GM18508 (cell line): ENCODE results near the gene DCC.
"Not testable (repeated sequence)": the region's sequence is repeated elsewhere in the genome, so short reads cannot be mapped to it uniquely, and the experiment has no call there.

Source experiments
- ATAC-seq: cut with Tn5 transposase; IDR thresholded peaks from one replicate; pipeline ENCODE4 v1.9.1; 2021; ENCODE audit warnings: moderate number of reproducible peaks; ENCODE audit not compliant: insufficient read depth, unreplicated experiment

DCC gene

GRCh38 chr18:52344881-52345280, 4.9 kb downstream of the DCC start:
- ATAC-seq: no peak

GRCh38 chr18:52345428-52345827, 5.4 kb downstream of the DCC start:
- no peak for ATAC-seq

- no peak for ATAC-seq
Measured at GRCh38 chr18:52348209-52348608, 8.2 kb downstream of the DCC start.

GRCh38 chr18:52349498-52349897, 9.5 kb downstream of the DCC start:
- no peak for ATAC-seq

GRCh38 chr18:52352920-52353319, 12.9 kb downstream of the DCC start:
- ATAC-seq: no peak

- no peak for ATAC-seq
Measured at GRCh38 chr18:52353589-52353988, 13.6 kb downstream of the DCC start.

GRCh38 chr18:52363861-52364260, 23.9 kb downstream of the DCC start:
- no peak for ATAC-seq

- not testable (repeated sequence) for ATAC-seq
Measured at GRCh38 chr18:52366851-52367250, 26.9 kb downstream of the DCC start.

GRCh38 chr18:52367953-52368742, 28.2 kb downstream of the DCC start:
- no peak for ATAC-seq

GRCh38 chr18:52370841-52371240, 30.8 kb downstream of the DCC start:
- ATAC-seq: no peak

GRCh38 chr18:52376104-52376503, 36.1 kb downstream of the DCC start:
- ATAC-seq: no peak

- ATAC-seq: no peak
Measured at GRCh38 chr18:52377094-52377493, 37.1 kb downstream of the DCC start.

GRCh38 chr18:52386306-52386705, 46.3 kb downstream of the DCC start:
- ATAC-seq: no peak

GRCh38 chr18:52387175-52387574, 47.2 kb downstream of the DCC start:
- ATAC-seq: no peak

GRCh38 chr18:52391810-52392559, 52.0 kb downstream of the DCC start:
- ATAC-seq: peak; percentile 40

GRCh38 chr18:52394602-52395001, 54.6 kb downstream of the DCC start:
- ATAC-seq: peak; percentile 36

- ATAC-seq: peak; percentile 46
Measured at GRCh38 chr18:52395146-52395852, 55.3 kb downstream of the DCC start.

- no peak for ATAC-seq
Measured at GRCh38 chr18:52401236-52401635, 61.2 kb downstream of the DCC start.

GRCh38 chr18:52402814-52403213, 62.8 kb downstream of the DCC start:
- no peak for ATAC-seq

GRCh38 chr18:52403291-52404021, 63.5 kb downstream of the DCC start:
- no peak for ATAC-seq
